AG10803 (cell line): ENCODE measurements around the gene TBC1D14.

Experiments used
- DNase-seq: peaks from one replicate; pipeline ENCODE4 v3.0.0; 2010; ENCODE audit warnings: low read depth
- H3K4me3 ChIP-seq: 2 replicates; pipeline ENCODE4 v1.5.1; 2011; ENCODE audit warnings: mild to moderate bottlenecking, low read length, control low read depth
- TF ChIP-seq, protein P1 (sequence below): conservative IDR thresholded peaks from 2 replicates; pipeline ENCODE4 v1.5.1; 2011; ENCODE audit warnings: mild to moderate bottlenecking, low read length, control low read depth, inconsistent platforms

Gene TBC1D14

GRCh38 chr4:6967846-6968340, 58.3 kb downstream of the TBC1D14 start:
- no peak overlapping the region for H3K4me3 ChIP-seq
- no peak for DNase-seq
- TF ChIP-seq, protein P1, sequence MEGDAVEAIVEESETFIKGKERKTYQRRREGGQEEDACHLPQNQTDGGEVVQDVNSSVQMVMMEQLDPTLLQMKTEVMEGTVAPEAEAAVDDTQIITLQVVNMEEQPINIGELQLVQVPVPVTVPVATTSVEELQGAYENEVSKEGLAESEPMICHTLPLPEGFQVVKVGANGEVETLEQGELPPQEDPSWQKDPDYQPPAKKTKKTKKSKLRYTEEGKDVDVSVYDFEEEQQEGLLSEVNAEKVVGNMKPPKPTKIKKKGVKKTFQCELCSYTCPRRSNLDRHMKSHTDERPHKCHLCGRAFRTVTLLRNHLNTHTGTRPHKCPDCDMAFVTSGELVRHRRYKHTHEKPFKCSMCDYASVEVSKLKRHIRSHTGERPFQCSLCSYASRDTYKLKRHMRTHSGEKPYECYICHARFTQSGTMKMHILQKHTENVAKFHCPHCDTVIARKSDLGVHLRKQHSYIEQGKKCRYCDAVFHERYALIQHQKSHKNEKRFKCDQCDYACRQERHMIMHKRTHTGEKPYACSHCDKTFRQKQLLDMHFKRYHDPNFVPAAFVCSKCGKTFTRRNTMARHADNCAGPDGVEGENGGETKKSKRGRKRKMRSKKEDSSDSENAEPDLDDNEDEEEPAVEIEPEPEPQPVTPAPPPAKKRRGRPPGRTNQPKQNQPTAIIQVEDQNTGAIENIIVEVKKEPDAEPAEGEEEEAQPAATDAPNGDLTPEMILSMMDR = no peak

DNA sequence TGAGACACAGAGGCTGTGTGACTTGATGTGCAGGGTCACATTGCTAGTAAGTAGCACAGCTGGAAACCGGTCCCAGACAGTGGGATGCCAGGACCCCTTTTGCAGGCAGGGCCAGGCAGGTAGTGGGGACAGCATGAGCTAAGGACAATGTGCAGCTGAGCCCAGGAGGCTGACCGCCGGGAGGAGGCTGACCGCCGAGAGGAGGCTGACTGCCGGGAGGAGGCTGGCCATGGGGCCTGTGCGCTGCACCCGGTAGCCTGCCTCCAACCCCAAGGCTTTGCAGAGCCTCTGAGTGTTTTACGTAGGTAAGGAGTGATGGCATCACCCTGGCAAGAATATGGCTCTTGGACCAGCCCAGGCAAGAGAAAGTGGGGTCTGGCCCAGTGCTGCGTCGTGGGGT, 58.9 kb downstream of the TBC1D14 start:
- TF ChIP-seq, protein P1 = no peak
- no peak for DNase-seq
- H3K4me3 ChIP-seq = no peak overlapping the region

DNA sequence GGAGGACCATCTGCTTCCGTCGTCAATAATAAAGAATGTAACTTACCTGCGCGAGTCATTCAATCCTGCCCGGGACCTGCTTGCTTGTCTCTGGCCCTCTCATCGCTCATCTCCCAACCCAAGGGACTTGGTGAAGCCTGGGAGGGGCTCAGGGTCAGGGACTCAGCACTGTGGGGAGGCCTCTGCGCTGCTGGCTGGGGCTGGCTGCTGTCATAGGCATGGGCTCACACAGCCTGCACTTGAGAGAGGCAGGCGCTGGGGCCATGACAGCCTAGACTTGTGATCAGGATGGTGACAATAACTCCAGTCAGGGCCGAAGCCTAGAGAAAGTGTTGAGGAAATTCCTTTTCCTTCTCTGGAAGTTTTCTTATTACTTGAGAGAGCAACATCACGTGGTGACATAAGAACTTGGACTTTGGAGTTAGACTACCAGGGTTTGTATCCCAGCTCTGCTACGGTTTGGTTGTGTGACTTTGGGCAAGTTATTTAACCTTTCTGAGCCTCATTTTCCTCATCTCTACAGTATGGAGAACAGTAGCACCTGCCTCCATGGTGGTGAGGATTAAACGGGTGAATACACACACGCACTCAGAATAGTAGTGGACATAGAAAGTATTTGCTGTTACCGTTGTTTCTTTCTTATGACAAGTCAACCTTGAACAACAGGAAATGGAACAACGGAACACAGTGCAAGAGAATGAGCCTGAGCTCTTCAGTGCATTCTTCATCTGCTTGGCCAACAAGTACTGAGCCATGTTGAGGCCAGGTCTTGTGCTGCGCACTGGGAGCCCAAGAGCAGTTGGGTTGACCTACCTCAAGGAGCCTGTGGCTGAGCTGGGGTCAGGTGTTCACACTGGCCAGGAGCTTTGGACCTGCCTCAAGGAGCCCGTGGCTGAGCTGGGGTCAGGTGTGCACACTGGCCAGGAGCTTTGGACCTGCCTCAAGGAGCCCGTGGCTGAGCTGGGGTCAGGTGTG, 60.5 kb downstream of the TBC1D14 start:
- DNase-seq = no peak
- H3K4me3 ChIP-seq = no peak overlapping the region
- TF ChIP-seq, protein P1 = no peak

GRCh38 chr4:6971536-6972374, 62.1 kb downstream of the TBC1D14 start:
- H3K4me3 ChIP-seq = no peak overlapping the region
- DNase-seq = no peak
- TF ChIP-seq, protein P1 = no peak

GRCh38 chr4:6972375-6972650, 62.7 kb downstream of the TBC1D14 start:
- no peak for DNase-seq
- TF ChIP-seq, protein P1 = no peak
- no peak overlapping the region for H3K4me3 ChIP-seq

GRCh38 chr4:6972911-6973310, 63.3 kb downstream of the TBC1D14 start:
- no peak overlapping the region for H3K4me3 ChIP-seq
- TF ChIP-seq, protein P1 = no peak
- no peak for DNase-seq
